HepG2 (cell line): Measurements from ENCODE around the gene TMBIM6. TPM values are rescaled to one million over a fixed set of nuclear protein-coding genes. Genes with fewer than 3 reads are reported as not detected.

Experiments
- ATF2 ChIP-seq: sonication (generic); formaldehyde crosslinking; IDR thresholded peaks from 2 replicates; pipeline ENCODE4 v1.4.0; 2020; ENCODE audit warnings: missing genetic modification reagents
- BCLAF1 ChIP-seq: fragments of 450-650 bp; IDR thresholded peaks from 2 replicates; pipeline ENCODE4 v1.6.1; 2017; ENCODE audit warnings: mild to moderate bottlenecking
- CHD2 ChIP-seq: IDR thresholded peaks from 2 replicates; pipeline ENCODE4 v1.6.1; 2011; ENCODE audit warnings: low read depth, low read length, improper control_type of control experiment
- ELF1 ChIP-seq: sonication (generic); formaldehyde crosslinking; IDR thresholded peaks from 2 replicates; pipeline ENCODE4 v1.4.0; 2020; ENCODE audit warnings: missing genetic modification reagents
- ELF3 ChIP-seq: IDR thresholded peaks from 2 replicates; pipeline ENCODE4 v1.6.1; 2016; ENCODE audit warnings: missing genetic modification reagents, missing compliant biosample characterization
- JARID2 ChIP-seq: sonication (generic); formaldehyde crosslinking; IDR thresholded peaks from 2 replicates; pipeline ENCODE4 v1.8.1; 2023; ENCODE audit warnings: missing genetic modification reagents, inconsistent platforms; ENCODE audit not compliant: insufficient replicate concordance
- KDM5A ChIP-seq: fragments of 200-600 bp; sonication (generic); IDR thresholded peaks from 2 replicates; pipeline ENCODE4 v1.7.0; 2018; ENCODE audit warnings: antibody characterized with exemption, mild to moderate bottlenecking, low read length, borderline replicate concordance
- MNT ChIP-seq: fragments of 450-650 bp; IDR thresholded peaks from 2 replicates; pipeline ENCODE4 v1.6.1; 2016
- SIX1 ChIP-seq: sonication (generic); formaldehyde crosslinking; IDR thresholded peaks from 2 replicates; pipeline ENCODE4 v1.4.0; 2020; ENCODE audit warnings: missing genetic modification reagents, borderline replicate concordance
- SNAPC2 ChIP-seq: sonication (generic); formaldehyde crosslinking; IDR thresholded peaks from 2 replicates; pipeline ENCODE4 v1.8.1; 2022; ENCODE audit warnings: mild to moderate bottlenecking, missing genetic modification reagents
- TRAFD1 ChIP-seq: sonication (generic); formaldehyde crosslinking; IDR thresholded peaks from 2 replicates; pipeline ENCODE4 v1.5.1; 2020; ENCODE audit warnings: missing genetic modification reagents, mild to moderate bottlenecking, borderline replicate concordance
- ZNF180 ChIP-seq: sonication (generic); formaldehyde crosslinking; IDR thresholded peaks from 2 replicates; pipeline ENCODE4 v1.4.0; 2020; ENCODE audit warnings: low read depth, missing genetic modification reagents, borderline replicate concordance
- ZZZ3 ChIP-seq: sonication (generic); formaldehyde crosslinking; IDR thresholded peaks from 2 replicates; pipeline ENCODE4 v1.4.0; 2020; ENCODE audit warnings: missing genetic modification reagents, mild to moderate bottlenecking, borderline replicate concordance
- polyA plus RNA-seq, 8 experiments: library from polyadenylated mRNA; depleted of rRNA in 3 of 8; stranded (reverse) in 7 of 8; unstranded in 1 of 8; fragments of >200 nt; fragmentation: Illumina TruSeq in 4 of 8; extraction: Trizol in 4 of 8; gene quantifications; 2 replicates each; pipeline versions ENCODE4 v1.2.1 to v1.2.3, GENCODE V29; 2011 to 2016; ENCODE audit warnings: low read depth in 4 of 8, missing spikeins in 1 of 8, mixed read lengths in 1 of 8; ENCODE audit not compliant: insufficient read depth in 1 of 8
- total RNA-seq, 5 experiments: library from RNA; depleted of rRNA; stranded (reverse); fragments of >200 nt; fragmentation: Illumina TruSeq; extraction: Trizol; gene quantifications; 2 replicates each; pipeline ENCODE4 v1.2.3, GENCODE V29; 2016; ENCODE audit warnings: low read depth in 1 of 5
- TF ChIP-seq, protein P1 (sequence below): sonication (generic); formaldehyde crosslinking; IDR thresholded peaks from 2 replicates; pipeline ENCODE4 v1.4.0; 2020; ENCODE audit warnings: mild to moderate bottlenecking, missing genetic modification reagents, borderline replicate concordance

Gene TMBIM6
- total and polyA plus RNA-seq, 2 of the 13 experiments (the other 11 are each of a cell fraction or from before 2014, with no cell fraction given) = 412 to 468 TPM

DNA sequence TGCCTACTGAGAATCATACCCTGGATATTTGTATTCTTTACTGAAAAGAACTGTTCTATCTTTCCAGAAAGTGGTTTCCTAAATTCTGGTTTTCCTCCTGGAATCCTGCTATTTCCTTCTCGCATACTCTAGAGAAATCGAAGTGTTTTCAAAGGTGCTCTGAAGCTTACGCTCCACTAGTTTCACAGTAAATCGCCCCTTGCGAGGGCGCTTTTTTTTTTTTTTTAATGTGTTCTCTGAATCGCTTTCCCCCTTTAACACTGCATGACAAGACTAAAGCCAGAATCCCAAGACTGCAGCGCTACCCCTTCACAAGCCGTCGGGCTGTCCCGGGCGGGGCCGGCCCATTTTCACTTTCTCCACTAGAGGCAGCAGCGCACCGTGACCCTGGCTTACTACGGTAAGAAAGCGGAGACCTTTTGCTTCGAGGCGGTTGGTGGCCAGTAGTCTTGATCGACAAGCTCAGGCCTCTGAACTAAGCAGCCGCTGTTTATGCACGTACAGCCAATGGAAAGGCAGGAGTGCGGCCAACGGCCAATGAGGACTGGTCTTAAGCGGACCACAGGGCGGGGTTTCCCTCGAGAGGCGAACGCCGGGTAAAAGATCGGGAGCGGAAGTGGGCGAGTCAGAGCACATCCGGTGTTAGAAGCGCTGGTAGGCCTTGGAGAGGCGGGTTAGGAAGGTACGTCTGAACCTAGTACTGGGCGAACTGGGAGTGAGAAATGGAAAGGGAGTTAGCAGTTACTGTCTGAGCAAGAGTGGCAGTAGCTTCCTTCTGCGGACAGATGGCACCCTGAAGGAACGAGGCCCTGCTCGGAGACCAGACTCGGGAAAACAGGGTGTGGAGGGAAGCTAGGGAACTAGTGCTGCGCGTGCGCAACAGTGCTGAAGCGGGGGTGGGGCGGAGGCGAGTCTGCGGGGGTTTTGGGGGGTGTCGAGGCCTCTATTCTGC, at the start of gene TMBIM6 (continued):
- TF ChIP-seq, protein P1, sequence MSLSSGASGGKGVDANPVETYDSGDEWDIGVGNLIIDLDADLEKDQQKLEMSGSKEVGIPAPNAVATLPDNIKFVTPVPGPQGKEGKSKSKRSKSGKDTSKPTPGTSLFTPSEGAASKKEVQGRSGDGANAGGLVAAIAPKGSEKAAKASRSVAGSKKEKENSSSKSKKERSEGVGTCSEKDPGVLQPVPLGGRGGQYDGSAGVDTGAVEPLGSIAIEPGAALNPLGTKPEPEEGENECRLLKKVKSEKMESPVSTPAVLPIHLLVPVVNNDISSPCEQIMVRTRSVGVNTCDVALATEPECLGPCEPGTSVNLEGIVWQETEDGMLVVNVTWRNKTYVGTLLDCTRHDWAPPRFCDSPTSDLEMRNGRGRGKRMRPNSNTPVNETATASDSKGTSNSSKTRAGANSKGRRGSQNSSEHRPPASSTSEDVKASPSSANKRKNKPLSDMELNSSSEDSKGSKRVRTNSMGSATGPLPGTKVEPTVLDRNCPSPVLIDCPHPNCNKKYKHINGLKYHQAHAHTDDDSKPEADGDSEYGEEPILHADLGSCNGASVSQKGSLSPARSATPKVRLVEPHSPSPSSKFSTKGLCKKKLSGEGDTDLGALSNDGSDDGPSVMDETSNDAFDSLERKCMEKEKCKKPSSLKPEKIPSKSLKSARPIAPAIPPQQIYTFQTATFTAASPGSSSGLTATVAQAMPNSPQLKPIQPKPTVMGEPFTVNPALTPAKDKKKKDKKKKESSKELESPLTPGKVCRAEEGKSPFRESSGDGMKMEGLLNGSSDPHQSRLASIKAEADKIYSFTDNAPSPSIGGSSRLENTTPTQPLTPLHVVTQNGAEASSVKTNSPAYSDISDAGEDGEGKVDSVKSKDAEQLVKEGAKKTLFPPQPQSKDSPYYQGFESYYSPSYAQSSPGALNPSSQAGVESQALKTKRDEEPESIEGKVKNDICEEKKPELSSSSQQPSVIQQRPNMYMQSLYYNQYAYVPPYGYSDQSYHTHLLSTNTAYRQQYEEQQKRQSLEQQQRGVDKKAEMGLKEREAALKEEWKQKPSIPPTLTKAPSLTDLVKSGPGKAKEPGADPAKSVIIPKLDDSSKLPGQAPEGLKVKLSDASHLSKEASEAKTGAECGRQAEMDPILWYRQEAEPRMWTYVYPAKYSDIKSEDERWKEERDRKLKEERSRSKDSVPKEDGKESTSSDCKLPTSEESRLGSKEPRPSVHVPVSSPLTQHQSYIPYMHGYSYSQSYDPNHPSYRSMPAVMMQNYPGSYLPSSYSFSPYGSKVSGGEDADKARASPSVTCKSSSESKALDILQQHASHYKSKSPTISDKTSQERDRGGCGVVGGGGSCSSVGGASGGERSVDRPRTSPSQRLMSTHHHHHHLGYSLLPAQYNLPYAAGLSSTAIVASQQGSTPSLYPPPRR (CRISPR knock-in tag) = peak; percentile 61; the same call in 1 of the 2 replicates
- TF ChIP-seq MNT = peak; percentile 20; the same call in 1 of the 2 replicates
- TF ChIP-seq BCLAF1 = no peak
- TF ChIP-seq SNAPC2 (CRISPR knock-in tag) = 0 out of 2 replicates have a peak, but pooled peaks have one; percentile 19
- TF ChIP-seq ELF3 (CRISPR knock-in tag) = peak; percentile 65
- peak; percentile 59; the same call in 1 of the 2 replicates for TF ChIP-seq SIX1 (CRISPR knock-in tag)
- peak; percentile 61; the same call in 1 of the 2 replicates for TF ChIP-seq ZZZ3
- 0 out of 2 replicates have a peak, but pooled peaks have one; percentile 37 for TF ChIP-seq CHD2
- no peak for TF ChIP-seq JARID2
- peak; percentile 49; the same call in 1 of the 2 replicates for TF ChIP-seq KDM5A
- TF ChIP-seq TRAFD1 (CRISPR knock-in tag) = 0 out of 2 replicates have a peak, but pooled peaks have one; percentile 34
- TF ChIP-seq ZNF180 = no peak
- peak; percentile 62 for TF ChIP-seq ATF2 (CRISPR knock-in tag)
- peak; percentile 92 for TF ChIP-seq ELF1
